ENCODE results near the gene HS1BP3. TPM values are rescaled to one million over a fixed set of nuclear protein-coding genes. Genes with fewer than 3 reads are reported as not detected.

The HS1BP3 gene
- total and polyA plus RNA-seq, 2 of the 13 experiments (the other 11 are each of a cell fraction or from before 2014, with no cell fraction given), result 15.2 to 22.0 TPM

GRCh38 chr2:20650877-20651730 lies at the start of gene HS1BP3 (continued):
- TF ChIP-seq NR1H2 (CRISPR knock-in tag; IDR thresholded peaks at IDR 0.05; ENCODE audit: borderline replicate concordance, low read depth), result no peak
- TF ChIP-seq, protein P1, sequence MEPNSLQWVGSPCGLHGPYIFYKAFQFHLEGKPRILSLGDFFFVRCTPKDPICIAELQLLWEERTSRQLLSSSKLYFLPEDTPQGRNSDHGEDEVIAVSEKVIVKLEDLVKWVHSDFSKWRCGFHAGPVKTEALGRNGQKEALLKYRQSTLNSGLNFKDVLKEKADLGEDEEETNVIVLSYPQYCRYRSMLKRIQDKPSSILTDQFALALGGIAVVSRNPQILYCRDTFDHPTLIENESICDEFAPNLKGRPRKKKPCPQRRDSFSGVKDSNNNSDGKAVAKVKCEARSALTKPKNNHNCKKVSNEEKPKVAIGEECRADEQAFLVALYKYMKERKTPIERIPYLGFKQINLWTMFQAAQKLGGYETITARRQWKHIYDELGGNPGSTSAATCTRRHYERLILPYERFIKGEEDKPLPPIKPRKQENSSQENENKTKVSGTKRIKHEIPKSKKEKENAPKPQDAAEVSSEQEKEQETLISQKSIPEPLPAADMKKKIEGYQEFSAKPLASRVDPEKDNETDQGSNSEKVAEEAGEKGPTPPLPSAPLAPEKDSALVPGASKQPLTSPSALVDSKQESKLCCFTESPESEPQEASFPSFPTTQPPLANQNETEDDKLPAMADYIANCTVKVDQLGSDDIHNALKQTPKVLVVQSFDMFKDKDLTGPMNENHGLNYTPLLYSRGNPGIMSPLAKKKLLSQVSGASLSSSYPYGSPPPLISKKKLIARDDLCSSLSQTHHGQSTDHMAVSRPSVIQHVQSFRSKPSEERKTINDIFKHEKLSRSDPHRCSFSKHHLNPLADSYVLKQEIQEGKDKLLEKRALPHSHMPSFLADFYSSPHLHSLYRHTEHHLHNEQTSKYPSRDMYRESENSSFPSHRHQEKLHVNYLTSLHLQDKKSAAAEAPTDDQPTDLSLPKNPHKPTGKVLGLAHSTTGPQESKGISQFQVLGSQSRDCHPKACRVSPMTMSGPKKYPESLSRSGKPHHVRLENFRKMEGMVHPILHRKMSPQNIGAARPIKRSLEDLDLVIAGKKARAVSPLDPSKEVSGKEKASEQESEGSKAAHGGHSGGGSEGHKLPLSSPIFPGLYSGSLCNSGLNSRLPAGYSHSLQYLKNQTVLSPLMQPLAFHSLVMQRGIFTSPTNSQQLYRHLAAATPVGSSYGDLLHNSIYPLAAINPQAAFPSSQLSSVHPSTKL (CRISPR knock-in tag; IDR thresholded peaks at IDR 0.05), result peak; percentile 72
- TF ChIP-seq, protein P2, sequence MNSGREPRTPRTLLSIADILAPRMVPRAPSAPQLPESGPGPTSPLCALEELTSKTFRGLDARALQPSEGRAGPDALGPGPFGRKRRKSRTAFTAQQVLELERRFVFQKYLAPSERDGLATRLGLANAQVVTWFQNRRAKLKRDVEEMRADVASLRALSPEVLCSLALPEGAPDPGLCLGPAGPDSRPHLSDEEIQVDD (CRISPR knock-in tag; IDR thresholded peaks at IDR 0.05; ENCODE audit: borderline replicate concordance), result no peak; the same call in none of the 2 replicates
- peak; percentile 93 for TF ChIP-seq RBFOX2 (IDR thresholded peaks at IDR 0.05; ENCODE audit: low read depth, low read length)
- TF ChIP-seq ZBTB43 (CRISPR knock-in tag; conservative IDR thresholded peaks at IDR 0.05), result peak; percentile 84
- TF ChIP-seq ARNTL (CRISPR knock-in tag; IDR thresholded peaks at IDR 0.05), result 0 out of 2 replicates have a peak, but pooled peaks have one; percentile 61
- TF ChIP-seq, protein P3, sequence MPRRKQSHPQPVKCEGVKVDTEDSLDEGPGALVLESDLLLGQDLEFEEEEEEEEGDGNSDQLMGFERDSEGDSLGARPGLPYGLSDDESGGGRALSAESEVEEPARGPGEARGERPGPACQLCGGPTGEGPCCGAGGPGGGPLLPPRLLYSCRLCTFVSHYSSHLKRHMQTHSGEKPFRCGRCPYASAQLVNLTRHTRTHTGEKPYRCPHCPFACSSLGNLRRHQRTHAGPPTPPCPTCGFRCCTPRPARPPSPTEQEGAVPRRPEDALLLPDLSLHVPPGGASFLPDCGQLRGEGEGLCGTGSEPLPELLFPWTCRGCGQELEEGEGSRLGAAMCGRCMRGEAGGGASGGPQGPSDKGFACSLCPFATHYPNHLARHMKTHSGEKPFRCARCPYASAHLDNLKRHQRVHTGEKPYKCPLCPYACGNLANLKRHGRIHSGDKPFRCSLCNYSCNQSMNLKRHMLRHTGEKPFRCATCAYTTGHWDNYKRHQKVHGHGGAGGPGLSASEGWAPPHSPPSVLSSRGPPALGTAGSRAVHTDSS (CRISPR knock-in tag; conservative IDR thresholded peaks at IDR 0.05), result 0 out of 2 replicates have a peak, but pooled peaks have one; percentile 83
- TF ChIP-seq ZNF33A (CRISPR knock-in tag; IDR thresholded peaks at IDR 0.05; ENCODE audit: borderline replicate concordance), result no peak
- TF ChIP-seq SATB2 (CRISPR knock-in tag; IDR thresholded peaks at IDR 0.05), result peak; percentile 94; the same call in 1 of the 2 replicates
- TF ChIP-seq, protein P4, sequence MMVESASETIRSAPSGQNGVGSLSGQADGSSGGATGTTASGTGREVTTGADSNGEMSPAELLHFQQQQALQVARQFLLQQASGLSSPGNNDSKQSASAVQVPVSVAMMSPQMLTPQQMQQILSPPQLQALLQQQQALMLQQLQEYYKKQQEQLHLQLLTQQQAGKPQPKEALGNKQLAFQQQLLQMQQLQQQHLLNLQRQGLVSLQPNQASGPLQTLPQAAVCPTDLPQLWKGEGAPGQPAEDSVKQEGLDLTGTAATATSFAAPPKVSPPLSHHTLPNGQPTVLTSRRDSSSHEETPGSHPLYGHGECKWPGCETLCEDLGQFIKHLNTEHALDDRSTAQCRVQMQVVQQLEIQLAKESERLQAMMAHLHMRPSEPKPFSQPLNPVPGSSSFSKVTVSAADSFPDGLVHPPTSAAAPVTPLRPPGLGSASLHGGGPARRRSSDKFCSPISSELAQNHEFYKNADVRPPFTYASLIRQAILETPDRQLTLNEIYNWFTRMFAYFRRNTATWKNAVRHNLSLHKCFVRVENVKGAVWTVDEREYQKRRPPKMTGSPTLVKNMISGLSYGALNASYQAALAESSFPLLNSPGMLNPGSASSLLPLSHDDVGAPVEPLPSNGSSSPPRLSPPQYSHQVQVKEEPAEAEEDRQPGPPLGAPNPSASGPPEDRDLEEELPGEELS (CRISPR knock-in tag; IDR thresholded peaks at IDR 0.05), result no peak; the same call in 1 of the 2 replicates
- TF ChIP-seq, protein P5, sequence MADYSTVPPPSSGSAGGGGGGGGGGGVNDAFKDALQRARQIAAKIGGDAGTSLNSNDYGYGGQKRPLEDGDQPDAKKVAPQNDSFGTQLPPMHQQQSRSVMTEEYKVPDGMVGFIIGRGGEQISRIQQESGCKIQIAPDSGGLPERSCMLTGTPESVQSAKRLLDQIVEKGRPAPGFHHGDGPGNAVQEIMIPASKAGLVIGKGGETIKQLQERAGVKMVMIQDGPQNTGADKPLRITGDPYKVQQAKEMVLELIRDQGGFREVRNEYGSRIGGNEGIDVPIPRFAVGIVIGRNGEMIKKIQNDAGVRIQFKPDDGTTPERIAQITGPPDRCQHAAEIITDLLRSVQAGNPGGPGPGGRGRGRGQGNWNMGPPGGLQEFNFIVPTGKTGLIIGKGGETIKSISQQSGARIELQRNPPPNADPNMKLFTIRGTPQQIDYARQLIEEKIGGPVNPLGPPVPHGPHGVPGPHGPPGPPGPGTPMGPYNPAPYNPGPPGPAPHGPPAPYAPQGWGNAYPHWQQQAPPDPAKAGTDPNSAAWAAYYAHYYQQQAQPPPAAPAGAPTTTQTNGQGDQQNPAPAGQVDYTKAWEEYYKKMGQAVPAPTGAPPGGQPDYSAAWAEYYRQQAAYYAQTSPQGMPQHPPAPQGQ (CRISPR knock-in tag; IDR thresholded peaks at IDR 0.05; ENCODE audit: borderline replicate concordance), result peak; percentile 43; the same call in 1 of the 2 replicates
- TF ChIP-seq U2AF1 (optimal IDR thresholded peaks at IDR 0.05; ENCODE audit: low read depth, low read length), result peak; percentile 95
- peak; percentile 89 for TF ChIP-seq FOXC1 (CRISPR knock-in tag; IDR thresholded peaks at IDR 0.05; ENCODE audit: borderline replicate concordance)
- no peak for TF ChIP-seq GATAD2A (CRISPR knock-in tag; IDR thresholded peaks at IDR 0.05)
- no peak; the same call in 1 of the 2 replicates for TF ChIP-seq ZNF850 (CRISPR knock-in tag; conservative IDR thresholded peaks at IDR 0.05)
- TF ChIP-seq ZNF773 (CRISPR knock-in tag; IDR thresholded peaks at IDR 0.05; ENCODE audit: borderline replicate concordance), result peak; percentile 85; the same call in 1 of the 2 replicates

Data from HepG2 (cell line).